Gastroesophageal sphincter (tissue), 3 donors: ENCODE data around the gene LAS1L.

Source experiments
- CTCF ChIP-seq, 4 experiments: fragments of 200-600 bp in 2 of 4; fragments of 450-650 bp in 2 of 4; sonication (generic) in 1 of 4; IDR thresholded peaks; one replicate each; pipeline ENCODE4 v1.5.1; 2017 to 2019; ENCODE audit warnings: antibody characterized with exemption in 4 of 4, mild to moderate bottlenecking in 2 of 4, moderate library complexity in 2 of 4
- EP300 ChIP-seq: sonication (generic); formaldehyde crosslinking; IDR thresholded peaks from one replicate; pipeline ENCODE4 v1.6.1; 2017; ENCODE audit warnings: antibody characterized with exemption, mild to moderate bottlenecking

- TF ChIP-seq CTCF (IDR thresholded peaks at IDR 0.05) = no peak
- no peak for TF ChIP-seq EP300
Measured at GRCh38 chrX:65545456-65545855, 10.9 kb upstream of the LAS1L start.
